D721Med (cell line): Measurements from ENCODE around the gene EYA4.

Experiments used
- DNase-seq: peaks from one replicate; pipeline ENCODE4 v3.0.0; 2011; ENCODE audit warnings: low spot score; ENCODE audit not compliant: insufficient read length
- FAIRE-seq: peaks from 2 replicates; lab custom pipeline; 2011; peaks lifted over from hg19 to GRCh38; lab: Jason Lieb, UNC
- CTCF ChIP-seq: IDR thresholded peaks from 2 replicates; pipeline ENCODE4 v1.5.1; 2012; ENCODE audit warnings: mild to moderate bottlenecking, control low read depth; ENCODE audit not compliant: insufficient read depth; ENCODE audit errors: missing control alignments

Gene EYA4

GRCh38 chr6:133512410-133513016 lies 271.4 kb downstream of the EYA4 start:
- TF ChIP-seq CTCF, result peak; percentile 59
- FAIRE-seq (no peak), DNase-seq (no peak)

DNA sequence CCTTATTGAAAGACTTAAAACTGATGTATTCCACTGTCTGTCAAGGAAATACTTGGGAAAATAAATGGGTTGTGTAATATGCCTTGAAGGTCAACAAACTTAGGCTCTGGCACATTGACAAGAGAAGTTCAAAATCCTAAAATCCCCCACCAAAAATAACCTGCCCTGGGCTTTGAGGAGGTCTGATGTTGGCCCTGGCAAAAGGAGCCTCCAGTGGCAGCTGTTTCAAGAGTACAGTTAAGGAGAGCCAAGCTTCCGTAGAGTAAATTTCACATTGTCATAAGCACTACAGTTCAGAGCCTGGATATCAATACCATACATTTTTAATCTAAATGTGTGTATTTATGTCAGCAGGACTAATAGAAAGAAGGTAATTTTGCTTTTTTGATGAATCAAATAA lies 282.7 kb downstream of the EYA4 start:
- FAIRE-seq (no peak), DNase-seq (no peak)
- TF ChIP-seq CTCF, result no peak

GRCh38 chr6:133526436-133526835 lies 285.3 kb downstream of the EYA4 start:
- TF ChIP-seq CTCF, result no peak
- FAIRE-seq, result no peak
- DNase-seq, result no peak

DNA sequence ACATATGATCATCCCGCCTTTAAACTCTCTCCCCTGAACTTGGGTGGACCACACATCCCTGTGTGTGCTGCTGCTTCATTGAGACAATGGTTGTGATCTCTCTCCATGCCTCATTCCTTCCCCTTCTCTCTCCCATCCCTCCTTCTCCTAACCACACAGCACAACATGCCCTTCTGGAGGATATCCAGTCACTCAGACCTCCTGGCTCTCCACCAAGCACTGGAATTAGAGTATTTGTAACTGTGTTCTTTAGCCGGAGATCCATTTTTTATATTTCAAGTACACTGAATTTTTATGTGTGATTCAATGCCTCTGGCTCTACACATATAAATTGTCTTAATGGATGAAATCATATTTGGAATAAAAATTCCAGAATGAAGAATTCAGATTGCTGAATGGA lies 287.4 kb downstream of the EYA4 start:
- no peak for DNase-seq
- FAIRE-seq, result no peak
- no peak for TF ChIP-seq CTCF

DNA sequence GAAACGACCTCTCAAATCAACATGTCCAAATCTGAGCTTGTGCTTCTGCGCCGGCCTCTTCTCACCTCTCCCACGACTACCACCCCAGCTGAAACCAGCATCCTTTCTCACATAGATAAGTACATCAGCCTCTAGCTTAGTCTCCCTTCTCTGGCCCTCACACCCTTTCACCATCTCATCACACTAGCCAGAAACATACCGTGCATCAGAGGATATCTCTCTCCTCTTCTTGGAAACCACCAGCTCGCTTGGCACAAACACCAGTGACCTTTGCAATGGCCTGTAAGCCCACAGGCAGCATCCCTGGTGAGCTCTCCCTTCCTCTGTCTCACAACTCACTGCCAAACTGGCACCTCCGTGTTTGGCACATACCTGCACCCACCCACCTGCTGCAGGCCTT lies 291.8 kb downstream of the EYA4 start:
- TF ChIP-seq CTCF, result no peak
- DNase-seq, result no peak
- no peak for FAIRE-seq

- FAIRE-seq (no peak), DNase-seq (no peak)
- TF ChIP-seq CTCF, result no peak
Observed at GRCh38 chr6:133539502-133540259, 298.5 kb downstream of the EYA4 start.

DNA sequence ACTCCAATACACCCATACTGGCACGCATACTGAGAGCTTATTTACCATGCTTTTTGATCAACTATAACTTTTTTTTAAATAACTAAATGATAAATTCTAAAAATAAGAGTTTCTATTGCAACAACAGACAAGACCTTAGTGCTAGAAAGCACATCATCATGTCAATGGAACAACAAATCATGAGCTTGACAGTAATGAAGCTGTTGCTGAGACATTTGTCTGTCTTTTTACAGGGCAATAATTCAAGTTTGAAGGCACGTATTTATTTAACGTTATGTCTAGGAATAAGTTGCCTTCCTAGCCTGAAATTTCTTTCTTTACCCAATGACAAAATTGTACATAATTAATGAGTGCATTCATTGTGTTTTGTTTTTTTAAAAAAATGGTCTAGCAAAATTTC lies 299.2 kb downstream of the EYA4 start:
- DNase-seq, result no peak
- FAIRE-seq, result no peak
- no peak for TF ChIP-seq CTCF
